Measurements from ENCODE around the gene MAP3K3.

MAP3K3 gene

DNA sequence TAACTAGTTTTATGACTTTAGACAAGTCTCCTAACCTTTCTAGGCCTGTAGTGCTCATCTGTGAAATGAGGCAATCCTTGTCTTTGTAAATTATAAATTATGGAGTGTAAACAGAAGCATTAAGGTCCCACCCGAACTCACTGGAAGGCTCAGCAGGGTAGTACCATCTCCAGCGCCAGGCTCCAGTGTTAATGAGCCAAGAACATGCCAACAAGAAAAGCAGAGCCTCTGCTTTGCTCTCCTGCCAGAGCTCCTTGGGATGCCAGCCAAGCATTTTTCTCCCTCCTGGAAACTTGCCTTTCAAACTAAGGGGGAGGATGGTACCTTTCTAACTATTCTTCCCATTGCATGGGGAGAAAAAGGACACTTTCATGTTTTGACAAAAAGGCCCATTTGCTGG, 62.8 kb downstream of the MAP3K3 start:
- peaks cover 7% of the 10 kb centered on the region for H3K36me3 ChIP-seq (ENCODE audit: control insufficient read depth, insufficient read depth, low read length)
- WGBS (ENCODE audit: extremely low coverage, insufficient coverage, low lambda C conversion rate), result no CpG with 5 or more reads among the region's 2 CpGs
- H3K27ac ChIP-seq (ENCODE audit: low read depth, low read length), result no peak overlapping the region
- no peak overlapping the region for H3K56ac ChIP-seq (ENCODE audit: low read length)
- no peak overlapping the region for H3K9ac ChIP-seq (ENCODE audit: low read length)
- H3K23ac ChIP-seq (ENCODE audit: low read length), result no peak overlapping the region
- no peak overlapping the region for H2BK15ac ChIP-seq (replicated peaks; ENCODE audit: low read depth)
- no peak overlapping the region for H3K4ac ChIP-seq (ENCODE audit: low read depth, low read length)
- no peak overlapping the region for H3K18ac ChIP-seq (ENCODE audit: low read length)
- H3K79me2 ChIP-seq (ENCODE audit: control insufficient read depth, insufficient read depth, low read length), result no peaks in the 10 kb centered on the region
- no peak overlapping the region for H2BK120ac ChIP-seq (ENCODE audit: low read depth, low read length)
- no peaks in the 10 kb centered on the region for H3K27me3 ChIP-seq (ENCODE audit: insufficient read depth, low read length, poor library complexity)
- H4K8ac ChIP-seq (ENCODE audit: low read depth, low read length), result no peak overlapping the region
- H3K79me1 ChIP-seq (ENCODE audit: low read length), result no peaks in the 10 kb centered on the region
- no peak overlapping the region for H3K4me2 ChIP-seq (ENCODE audit: low read length)
- H3K4me1 ChIP-seq (ENCODE audit: control insufficient read depth, low read depth, low read length), result no peaks in the 10 kb centered on the region
- no peak overlapping the region for H2BK5ac ChIP-seq (ENCODE audit: low read length)
- DNase-seq, result no peak
- no peak overlapping the region for H4K5ac ChIP-seq (ENCODE audit: low read length)
- H3K4me3 ChIP-seq (ENCODE audit: low read length), result no peak overlapping the region
- H2AK5ac ChIP-seq (ENCODE audit: low read length), result no peak overlapping the region

DNA sequence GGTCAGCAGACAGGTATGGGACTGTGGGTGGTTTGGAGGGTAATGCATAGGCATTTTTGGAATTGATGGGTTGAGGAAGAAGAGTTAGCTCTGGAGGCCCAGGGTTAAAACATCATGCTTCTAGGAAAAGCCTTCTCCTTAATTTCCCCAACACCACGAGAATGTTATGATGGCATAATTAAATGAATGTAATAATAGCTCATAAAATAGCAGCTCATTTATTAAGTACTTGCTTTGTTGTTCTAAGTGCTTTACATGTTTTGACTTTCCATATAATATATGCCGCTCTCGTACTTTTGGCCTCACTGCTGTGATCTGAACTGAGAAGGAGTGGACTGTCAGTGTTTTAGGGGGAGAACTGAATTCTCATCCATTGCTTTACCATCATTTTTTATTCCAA, 63.4 kb downstream of the MAP3K3 start:
- Histone ChIP-seq H3K36me3 (ENCODE audit: control insufficient read depth, insufficient read depth, low read length) (peaks cover 11% of the 10 kb centered on the region), H3K4ac (ENCODE audit: low read depth, low read length) (no peak overlapping the region), H4K5ac (ENCODE audit: low read length) (no peak overlapping the region), H2BK120ac (ENCODE audit: low read depth, low read length) (no peak overlapping the region), H2BK5ac (ENCODE audit: low read length) (no peak overlapping the region), H2AK5ac (ENCODE audit: low read length) (no peak overlapping the region), H3K56ac (ENCODE audit: low read length) (no peak overlapping the region), H4K8ac (ENCODE audit: low read depth, low read length) (no peak overlapping the region), H3K27ac (ENCODE audit: low read depth, low read length) (no peak overlapping the region), H3K4me1 (ENCODE audit: control insufficient read depth, low read depth, low read length) (no peaks in the 10 kb centered on the region), H3K4me3 (ENCODE audit: low read length) (no peak overlapping the region), H3K23ac (ENCODE audit: low read length) (no peak overlapping the region), H3K79me2 (ENCODE audit: control insufficient read depth, insufficient read depth, low read length) (no peaks in the 10 kb centered on the region), H3K18ac (ENCODE audit: low read length) (no peak overlapping the region), H3K9ac (ENCODE audit: low read length) (no peak overlapping the region), H3K4me2 (ENCODE audit: low read length) (no peak overlapping the region), H2BK15ac (replicated peaks; ENCODE audit: low read depth) (no peak overlapping the region), H3K27me3 (ENCODE audit: insufficient read depth, low read length, poor library complexity) (no peaks in the 10 kb centered on the region), H3K79me1 (ENCODE audit: low read length) (no peaks in the 10 kb centered on the region)
- DNase-seq, result no peak
- no CpG with 5 or more reads among the region's 3 CpGs for WGBS (ENCODE audit: extremely low coverage, insufficient coverage, low lambda C conversion rate)

DNA sequence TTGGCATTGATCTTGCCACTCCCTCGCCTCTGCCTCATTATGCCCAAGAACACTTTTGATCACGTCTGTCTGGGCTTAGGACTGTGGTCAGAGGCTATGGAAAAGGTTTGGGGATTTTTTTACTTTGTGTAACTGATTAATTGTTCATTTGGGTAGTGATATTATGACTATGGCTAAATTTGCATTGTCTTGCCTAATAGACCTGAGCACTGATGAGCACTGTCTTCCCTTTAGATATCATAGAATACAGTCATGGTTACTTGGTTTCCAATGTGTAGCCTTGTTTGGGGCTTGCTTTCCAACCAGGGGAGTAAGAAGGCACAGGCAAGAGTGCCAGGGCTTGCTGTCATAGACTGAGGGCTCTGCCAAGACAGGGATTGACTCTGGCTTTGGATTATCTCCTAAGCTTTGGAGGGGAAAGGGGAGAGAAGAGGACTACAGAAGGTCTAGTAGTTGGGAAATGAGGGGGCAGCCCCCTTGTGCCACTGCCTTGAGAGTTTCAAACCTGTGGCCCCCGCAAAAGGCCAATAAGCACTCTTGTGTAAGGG, 64.0 kb downstream of the MAP3K3 start:
- Histone ChIP-seq H3K4me2 (ENCODE audit: low read length) (no peak overlapping the region), H2BK5ac (ENCODE audit: low read length) (no peak overlapping the region), H3K79me1 (ENCODE audit: low read length) (no peaks in the 10 kb centered on the region), H3K9ac (ENCODE audit: low read length) (no peak overlapping the region), H4K5ac (ENCODE audit: low read length) (no peak overlapping the region), H3K79me2 (ENCODE audit: control insufficient read depth, insufficient read depth, low read length) (no peaks in the 10 kb centered on the region), H3K23ac (ENCODE audit: low read length) (no peak overlapping the region), H3K36me3 (ENCODE audit: control insufficient read depth, insufficient read depth, low read length) (peaks cover 13% of the 10 kb centered on the region), H3K27me3 (ENCODE audit: insufficient read depth, low read length, poor library complexity) (no peaks in the 10 kb centered on the region), H2BK15ac (replicated peaks; ENCODE audit: low read depth) (no peak overlapping the region), H4K8ac (ENCODE audit: low read depth, low read length) (no peak overlapping the region), H3K4ac (ENCODE audit: low read depth, low read length) (no peak overlapping the region), H2AK5ac (ENCODE audit: low read length) (no peak overlapping the region), H3K18ac (ENCODE audit: low read length) (no peak overlapping the region), H2BK120ac (ENCODE audit: low read depth, low read length) (no peak overlapping the region), H3K56ac (ENCODE audit: low read length) (no peak overlapping the region), H3K4me1 (ENCODE audit: control insufficient read depth, low read depth, low read length) (no peaks in the 10 kb centered on the region), H3K27ac (ENCODE audit: low read depth, low read length) (no peak overlapping the region), H3K4me3 (ENCODE audit: low read length) (no peak overlapping the region)
- DNase-seq, result no peak
- no CpG with 5 or more reads among the region's 3 CpGs for WGBS (ENCODE audit: extremely low coverage, insufficient coverage, low lambda C conversion rate)

DNA sequence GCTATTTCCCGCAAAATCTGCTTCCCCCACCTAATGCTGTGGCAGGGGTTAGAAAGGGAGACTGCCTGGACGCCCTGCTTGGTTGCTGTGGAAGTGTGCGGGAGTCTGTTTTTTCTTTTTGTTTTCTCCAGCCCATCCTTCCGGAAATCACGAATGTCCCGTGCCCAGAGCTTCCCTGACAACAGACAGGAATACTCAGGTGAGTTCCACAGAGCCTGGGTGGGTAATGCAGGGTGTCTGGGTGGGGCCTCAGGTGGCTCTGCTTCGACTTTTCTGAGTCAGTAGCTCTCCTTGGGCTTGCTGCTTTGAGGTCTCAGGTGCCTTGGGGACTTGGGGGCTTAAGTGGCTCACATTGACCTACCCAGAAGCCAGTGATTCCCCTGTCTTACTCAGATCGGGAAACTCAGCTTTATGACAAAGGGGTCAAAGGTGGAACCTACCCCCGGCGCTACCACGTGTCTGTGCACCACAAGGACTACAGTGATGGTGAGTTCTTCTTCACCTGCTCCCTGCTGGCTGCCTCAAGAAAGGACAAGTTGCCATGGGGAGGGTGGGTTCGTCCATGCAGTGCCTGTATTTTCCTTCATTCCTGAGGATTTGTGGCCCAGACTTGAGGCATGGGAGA, 66.3 kb downstream of the MAP3K3 start:
- no peaks in the 10 kb centered on the region for H3K79me1 ChIP-seq (ENCODE audit: low read length)
- no peak overlapping the region for H2BK5ac ChIP-seq (ENCODE audit: low read length)
- no peak overlapping the region for H3K56ac ChIP-seq (ENCODE audit: low read length)
- H4K5ac ChIP-seq (ENCODE audit: low read length), result no peak overlapping the region
- no peak overlapping the region for H3K4me3 ChIP-seq (ENCODE audit: low read length)
- H3K4me1 ChIP-seq (ENCODE audit: control insufficient read depth, low read depth, low read length), result no peaks in the 10 kb centered on the region
- H3K4me2 ChIP-seq (ENCODE audit: low read length), result no peak overlapping the region
- H3K4ac ChIP-seq (ENCODE audit: low read depth, low read length), result no peak overlapping the region
- H2BK120ac ChIP-seq (ENCODE audit: low read depth, low read length), result no peak overlapping the region
- peaks cover 15% of the 10 kb centered on the region for H3K36me3 ChIP-seq (ENCODE audit: control insufficient read depth, insufficient read depth, low read length)
- no peak overlapping the region for H3K18ac ChIP-seq (ENCODE audit: low read length)
- no peak overlapping the region for H3K27ac ChIP-seq (ENCODE audit: low read depth, low read length)
- H4K8ac ChIP-seq (ENCODE audit: low read depth, low read length), result no peak overlapping the region
- no peak overlapping the region for H3K9ac ChIP-seq (ENCODE audit: low read length)
- H3K27me3 ChIP-seq (ENCODE audit: insufficient read depth, low read length, poor library complexity), result no peaks in the 10 kb centered on the region
- H3K79me2 ChIP-seq (ENCODE audit: control insufficient read depth, insufficient read depth, low read length), result no peaks in the 10 kb centered on the region
- H2AK5ac ChIP-seq (ENCODE audit: low read length), result no peak overlapping the region
- no CpG with 5 or more reads among the region's 12 CpGs for WGBS (ENCODE audit: extremely low coverage, insufficient coverage, low lambda C conversion rate)
- DNase-seq, result no peak
- H3K23ac ChIP-seq (ENCODE audit: low read length), result peak overlapping the region; percentile 66
- H2BK15ac ChIP-seq (replicated peaks; ENCODE audit: low read depth), result no peak overlapping the region

DNA sequence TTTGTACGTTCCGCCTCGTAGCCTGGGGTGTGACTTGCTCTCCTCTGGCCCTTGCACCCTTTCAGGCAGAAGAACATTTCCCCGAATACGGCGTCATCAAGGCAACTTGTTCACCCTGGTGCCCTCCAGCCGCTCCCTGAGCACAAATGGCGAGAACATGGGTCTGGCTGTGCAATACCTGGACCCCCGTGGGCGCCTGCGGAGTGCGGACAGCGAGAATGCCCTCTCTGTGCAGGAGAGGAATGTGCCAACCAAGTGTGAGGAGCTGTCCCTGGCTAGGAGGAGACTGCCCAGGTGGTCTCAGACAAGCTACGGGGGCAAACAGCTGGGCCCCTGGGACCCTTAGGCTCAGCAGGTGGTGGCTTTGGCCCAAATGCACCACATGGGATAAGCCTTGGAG, 67.3 kb downstream of the MAP3K3 start:
- Histone ChIP-seq H2AK5ac (ENCODE audit: low read length) (no peak overlapping the region), H3K9ac (ENCODE audit: low read length) (no peak overlapping the region), H3K27me3 (ENCODE audit: insufficient read depth, low read length, poor library complexity) (no peaks in the 10 kb centered on the region), H3K4me1 (ENCODE audit: control insufficient read depth, low read depth, low read length) (no peaks in the 10 kb centered on the region), H3K36me3 (ENCODE audit: control insufficient read depth, insufficient read depth, low read length) (peaks cover 16% of the 10 kb centered on the region), H3K79me1 (ENCODE audit: low read length) (no peaks in the 10 kb centered on the region), H3K23ac (ENCODE audit: low read length) (no peak overlapping the region), H3K4me3 (ENCODE audit: low read length) (no peak overlapping the region), H3K56ac (ENCODE audit: low read length) (no peak overlapping the region), H2BK15ac (replicated peaks; ENCODE audit: low read depth) (no peak overlapping the region), H2BK120ac (ENCODE audit: low read depth, low read length) (no peak overlapping the region), H4K8ac (ENCODE audit: low read depth, low read length) (no peak overlapping the region), H3K18ac (ENCODE audit: low read length) (no peak overlapping the region), H4K5ac (ENCODE audit: low read length) (no peak overlapping the region), H3K79me2 (ENCODE audit: control insufficient read depth, insufficient read depth, low read length) (no peaks in the 10 kb centered on the region), H3K27ac (ENCODE audit: low read depth, low read length) (no peak overlapping the region), H3K4ac (ENCODE audit: low read depth, low read length) (no peak overlapping the region), H2BK5ac (ENCODE audit: low read length) (no peak overlapping the region), H3K4me2 (ENCODE audit: low read length) (no peak overlapping the region)
- no peak for DNase-seq
- no CpG with 5 or more reads among the region's 14 CpGs for WGBS (ENCODE audit: extremely low coverage, insufficient coverage, low lambda C conversion rate)

Data from mesendoderm (in vitro differentiated cells).